Right lobe of liver (tissue), 6 donors: ENCODE data around the gene CREBBP. TPM values are rescaled to one million over a fixed set of nuclear protein-coding genes. Genes with fewer than 3 reads are reported as not detected.

Experiments used
- ATAC-seq, 4 donors: fragments of 200-7000 bp; cut with Tn5 transposase; one replicate each; pipeline ENCODE4 v1.9.1; 2020; ENCODE audit warnings: mild to moderate bottlenecking in 4 of 4, moderate library complexity in 4 of 4
- DNase-seq, 3 donors: peaks; one replicate each; pipeline ENCODE4 v3.0.0-alpha.2; 2020
- H3K27ac ChIP-seq, 3 donors: fragments of 200-600 bp; one replicate each; pipeline ENCODE4 v1.8.0; 2022
- H3K27me3 ChIP-seq, 2 donors: fragments of 200-600 bp; one replicate each; pipeline ENCODE4 v1.8.0; 2022
- H3K36me3 ChIP-seq, 4 donors: fragments of 200-600 bp; sonication (generic) in 1 of 4; one replicate each; pipeline versions ENCODE4 v1.5.1 to v1.8.0; 2017 to 2022; ENCODE audit warnings: control low read depth in 1 of 4
- H3K4me1 ChIP-seq, 4 donors: fragments of 200-600 bp; sonication (generic) in 1 of 4; one replicate each; pipeline versions ENCODE4 v1.5.1 to v1.8.0; 2017 to 2022; ENCODE audit warnings: control low read depth in 1 of 4
- H3K4me3 ChIP-seq, 3 donors: fragments of 200-600 bp; one replicate each; pipeline ENCODE4 v1.8.0; 2022
- H3K9me3 ChIP-seq, 4 donors: fragments of 200-600 bp; sonication (generic) in 1 of 4; one replicate each; pipeline versions ENCODE4 v1.5.1 to v1.8.0; 2017 to 2022; ENCODE audit warnings: control low read depth in 1 of 4
- POLR2A ChIP-seq: fragments of 450-650 bp; IDR thresholded peaks from one replicate; pipeline ENCODE4 v1.6.1; 2017; ENCODE audit warnings: antibody characterized with exemption, mild to moderate bottlenecking
- WGBS: methylation state at CpG from one replicate; pipeline ENCODE4 v1.1.6; 2018; ENCODE audit warnings: low coverage, low lambda C conversion rate; ENCODE audit not compliant: insufficient coverage; ENCODE audit errors: missing lambda C conversion rate; 5-methylcytosine and 5-hydroxymethylcytosine counted together
- intact Hi-C, 2 donors: fragments of 100-400 bp; cut with DNase I; formaldehyde crosslinking; loops; one replicate each; pipeline versions ENCODE4 v1.11.2 to v1.14.1; 2022
- total RNA-seq, 6 experiments: library from RNA; depleted of rRNA in 2 of 6; stranded (reverse); fragments of >200 nt in 2 of 6; fragmentation: NEBNext Ultra II Directional in 3 of 6; extraction: Animal tissue kit (Norgen Biotek cat#: 25700) in 3 of 6; gene quantifications; one replicate each; pipeline versions ENCODE4 v1.1.0 to v1.2.4, GENCODE V29; 2016 to 2023
- TF ChIP-seq, protein P1 (sequence below), 4 donors: fragments of 200-600 bp in 3 of 4; fragments of 450-650 bp in 1 of 4; IDR thresholded peaks; one replicate each; pipeline versions ENCODE4 v1.5.1 to v1.8.0; 2016 to 2022; ENCODE audit warnings: antibody characterized with exemption in 4 of 4, mild to moderate bottlenecking in 2 of 4
- donor health status: DM: no; HTN: yes; CAD: no.
- donor health status: DM: no; HTN: no; CAD: no.
- donor health status: DM: no; HTN: no; CAD: no.
- donor health status: DM: no; HTN: yes; CAD: no.
- donor health status: DM: no; HTN: yes; CAD: no.

The CREBBP gene
- total RNA-seq, 6 experiments from 2014 or later = 18.1 to 39.8 (median 29.2) TPM

DNA sequence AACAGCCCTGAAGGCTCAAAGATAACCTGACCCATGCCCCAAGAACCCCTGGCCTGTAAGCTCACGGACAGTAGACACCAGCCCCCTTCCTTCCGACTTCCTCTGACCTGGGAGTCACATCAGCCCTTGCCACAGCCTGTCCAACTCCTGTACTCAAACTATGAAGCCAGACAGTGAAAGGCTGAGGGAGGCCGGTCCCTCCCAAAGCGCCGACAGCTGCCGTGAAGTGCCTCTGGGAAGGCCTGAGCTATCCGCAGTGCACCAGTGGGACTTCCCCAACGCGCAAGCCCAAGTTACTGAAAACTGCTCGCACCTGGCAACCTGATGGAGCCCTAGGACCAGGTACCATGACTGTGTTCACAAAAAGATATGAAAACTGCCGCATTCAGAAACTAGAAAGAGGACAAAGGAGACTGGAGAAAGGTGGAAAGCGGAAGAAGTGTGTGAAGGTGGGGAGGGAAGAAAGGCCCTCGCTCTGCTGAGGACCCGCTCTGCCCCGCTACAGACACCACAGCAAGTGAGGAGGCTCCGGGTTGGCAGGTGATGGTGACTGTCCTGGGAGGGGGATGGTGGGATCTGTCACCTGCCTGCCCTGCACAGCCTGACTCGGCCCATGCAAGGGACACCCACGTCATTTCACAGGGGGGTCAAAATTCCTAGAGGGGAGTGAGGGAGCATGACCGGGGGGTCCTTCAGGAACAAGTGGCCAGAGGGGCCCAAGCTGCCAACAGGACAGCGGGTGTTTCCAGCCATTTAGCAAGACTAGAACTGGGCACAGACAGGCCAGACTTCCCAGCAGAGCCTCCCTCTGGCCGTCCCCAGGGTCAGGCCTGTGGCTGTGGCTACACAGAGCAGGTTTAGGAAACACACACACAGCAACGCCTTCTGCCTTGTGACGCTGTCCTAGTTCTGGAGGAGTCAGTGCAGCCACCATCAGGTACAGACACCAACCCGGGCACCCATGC lies 150.1 kb downstream of the CREBBP start:
- ATAC-seq (no peak), DNase-seq (peak in 1 of 3 donors; percentile 40)

DNA sequence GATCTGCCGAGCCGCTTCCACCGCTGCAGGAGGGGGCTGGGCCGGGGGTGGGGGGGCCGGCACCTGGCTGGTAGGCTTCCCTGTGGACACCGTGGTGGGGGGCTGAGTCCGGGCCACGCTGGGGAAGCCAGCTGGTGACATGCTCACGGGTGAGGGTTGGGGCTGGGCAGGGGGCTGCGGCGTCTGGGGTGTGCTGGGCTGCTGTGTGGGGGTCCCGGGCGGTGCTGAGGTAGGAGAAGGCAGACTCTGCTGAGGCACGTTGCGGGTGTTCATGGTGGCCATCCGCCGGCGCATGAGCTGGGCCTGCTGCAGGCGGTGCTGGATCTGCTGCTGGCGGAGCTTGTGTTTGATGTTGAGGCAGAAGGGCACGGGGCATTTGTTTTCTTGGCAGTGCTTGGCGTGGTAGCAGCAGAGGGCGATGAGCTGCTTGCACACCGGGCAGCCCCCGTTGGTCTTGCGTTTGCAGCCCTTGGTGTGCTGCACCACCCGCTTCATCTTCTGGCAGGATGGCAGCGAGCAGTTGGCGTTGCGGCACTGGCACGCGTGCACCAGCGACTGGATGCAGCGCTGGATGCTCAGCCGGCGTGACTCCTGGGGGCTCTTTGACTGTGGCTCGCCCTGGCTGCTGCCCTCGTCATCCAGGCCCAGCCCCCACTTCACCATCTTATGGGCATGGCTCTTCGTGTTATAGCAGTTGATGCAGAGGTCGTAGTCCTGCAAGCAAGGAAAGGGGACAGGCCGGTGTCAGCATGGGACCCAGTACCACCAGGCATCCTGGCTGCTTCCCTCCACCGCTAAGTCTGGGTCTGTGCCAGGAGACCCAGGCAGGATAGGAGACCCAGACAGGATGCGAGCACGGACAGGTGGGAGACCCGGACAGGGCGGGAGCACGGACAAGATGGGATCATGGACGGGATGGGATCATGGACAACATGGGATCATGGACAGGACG lies 151.1 kb downstream of the CREBBP start:
- Histone ChIP-seq H3K4me1 (no peaks in the 10 kb centered on the region), H3K27me3 (no peaks in the 10 kb centered on the region), H3K4me3 (no peak overlapping the region), H3K36me3 (peaks cover 0 to 69% (median 42%) of the 10 kb centered on the region in 4 donors), H3K9me3 (no peaks in the 10 kb centered on the region), H3K27ac (no peak overlapping the region)
- intact Hi-C loops = no loop called here
- WGBS = 90% methylated on average over 8 of the region's 49 CpGs
- ATAC-seq (peak in 2 of 4 donors; percentile 7 to 10), DNase-seq (peak in 1 of 3 donors; percentile 47)
- TF ChIP-seq, protein P1, sequence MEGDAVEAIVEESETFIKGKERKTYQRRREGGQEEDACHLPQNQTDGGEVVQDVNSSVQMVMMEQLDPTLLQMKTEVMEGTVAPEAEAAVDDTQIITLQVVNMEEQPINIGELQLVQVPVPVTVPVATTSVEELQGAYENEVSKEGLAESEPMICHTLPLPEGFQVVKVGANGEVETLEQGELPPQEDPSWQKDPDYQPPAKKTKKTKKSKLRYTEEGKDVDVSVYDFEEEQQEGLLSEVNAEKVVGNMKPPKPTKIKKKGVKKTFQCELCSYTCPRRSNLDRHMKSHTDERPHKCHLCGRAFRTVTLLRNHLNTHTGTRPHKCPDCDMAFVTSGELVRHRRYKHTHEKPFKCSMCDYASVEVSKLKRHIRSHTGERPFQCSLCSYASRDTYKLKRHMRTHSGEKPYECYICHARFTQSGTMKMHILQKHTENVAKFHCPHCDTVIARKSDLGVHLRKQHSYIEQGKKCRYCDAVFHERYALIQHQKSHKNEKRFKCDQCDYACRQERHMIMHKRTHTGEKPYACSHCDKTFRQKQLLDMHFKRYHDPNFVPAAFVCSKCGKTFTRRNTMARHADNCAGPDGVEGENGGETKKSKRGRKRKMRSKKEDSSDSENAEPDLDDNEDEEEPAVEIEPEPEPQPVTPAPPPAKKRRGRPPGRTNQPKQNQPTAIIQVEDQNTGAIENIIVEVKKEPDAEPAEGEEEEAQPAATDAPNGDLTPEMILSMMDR (IDR thresholded peaks at IDR 0.05) = no peak
- TF ChIP-seq POLR2A = no peak

More for the DNA sequence above, 150.1 kb downstream of the CREBBP start:
- TF ChIP-seq, protein P1 (IDR thresholded peaks at IDR 0.05) = no peak
- TF ChIP-seq POLR2A = no peak
- 93% methylated on average over 10 of the region's 24 CpGs for WGBS
- H3K9me3 ChIP-seq = no peaks in the 10 kb centered on the region
- no peak overlapping the region for H3K4me3 ChIP-seq
- no peak overlapping the region for H3K27ac ChIP-seq
- H3K4me1 ChIP-seq = no peaks in the 10 kb centered on the region
- intact Hi-C loops = no loop called here
- H3K27me3 ChIP-seq = no peaks in the 10 kb centered on the region
- peaks cover under 1 to 79% (median 48%) of the 10 kb centered on the region in 4 donors for H3K36me3 ChIP-seq

DNA sequence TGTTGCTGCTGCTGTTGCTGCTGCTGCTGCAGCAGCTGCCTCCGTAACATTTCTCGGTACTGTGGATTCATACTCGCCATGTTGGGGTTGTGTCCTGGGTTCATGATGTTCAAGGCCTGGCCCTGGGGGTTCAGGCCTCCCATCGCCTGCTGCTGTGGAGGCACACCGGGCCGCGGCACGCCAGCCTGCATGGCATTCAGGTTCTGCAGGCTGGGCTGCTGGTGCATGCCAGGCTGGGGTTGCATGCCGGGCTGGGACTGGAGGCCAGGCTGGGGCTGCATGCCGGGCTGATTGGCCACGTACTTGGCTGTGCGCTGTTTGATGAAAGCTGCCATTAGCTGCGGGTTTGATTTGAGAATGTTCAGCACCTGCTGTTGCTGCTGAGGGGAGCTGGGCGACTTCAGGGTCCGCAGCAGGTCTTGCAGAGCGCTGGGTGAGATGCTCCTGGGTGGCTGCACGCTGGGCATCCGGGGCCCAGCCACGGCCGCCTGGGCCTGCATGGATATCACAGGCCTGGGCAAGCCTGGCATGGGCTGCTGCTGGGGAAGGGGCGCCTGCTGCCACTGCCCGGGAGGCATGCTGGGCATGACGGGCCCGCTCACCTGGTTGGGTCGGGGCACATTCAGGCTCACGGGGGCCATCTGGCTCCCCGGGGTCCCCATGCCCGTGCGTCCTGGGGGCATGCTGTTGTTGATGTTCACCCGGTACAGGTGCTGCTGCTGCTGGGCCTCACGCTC lies 151.9 kb downstream of the CREBBP start:
- peaks cover 0 to 61% (median 38%) of the 10 kb centered on the region in 4 donors for H3K36me3 ChIP-seq
- H3K9me3 ChIP-seq = no peaks in the 10 kb centered on the region
- WGBS = no CpG with 5 or more reads among the region's 31 CpGs
- DNase-seq (peak in 2 of 3 donors; percentile 18 to 56), ATAC-seq (peak in 2 of 4 donors; percentile 7 to 12)
- no peak overlapping the region for H3K27ac ChIP-seq
- no peak for TF ChIP-seq POLR2A
- TF ChIP-seq, protein P1 (IDR thresholded peaks at IDR 0.05) = no peak
- H3K4me3 ChIP-seq = no peak overlapping the region
- H3K4me1 ChIP-seq = no peaks in the 10 kb centered on the region
- no peaks in the 10 kb centered on the region for H3K27me3 ChIP-seq
- intact Hi-C loops = no loop called here
